HepG2 (cell line): Measurements from ENCODE around the gene TPBGL. TPM values are rescaled to one million over a fixed set of nuclear protein-coding genes. Genes with fewer than 3 reads are reported as not detected.

Source experiments
- ATAC-seq: fragments of 200-7000 bp; cut with Tn5 transposase; 3 replicates; pipeline ENCODE4 v1.9.1; 2020; ENCODE audit warnings: mild to moderate bottlenecking, moderate library complexity
- BruUV-seq: library from RNA; stranded (reverse); fragments of 400-500 nt; replicated peaks from 2 replicates; lab custom pipeline; 2021; lab: Mats Ljungman, UMichigan
- CTCF ChIA-PET: fragments of 300-600 bp; formaldehyde crosslinking; extraction: SDS; loops from one replicate; lab custom pipeline; 2021; ENCODE audit warnings: low total read pairs, inconsistent platforms, low intra/inter-chr PET ratio; lab: Yijun Ruan, JAX
- POLR2A ChIA-PET: fragments of 350-600 bp; sonication (Branson Sonifier 250); formaldehyde crosslinking; loops from one replicate; lab custom pipeline; 2020; ENCODE audit warnings: antibody characterized with exemption, inconsistent platforms; lab: Yijun Ruan, JAX
- DNase-seq: peaks from one replicate; pipeline ENCODE4 v3.0.0-alpha.2; 2015; ENCODE audit warnings: low spot score
- FAIRE-seq: peaks from 3 replicates; lab custom pipeline; 2011; peaks lifted over from hg19 to GRCh38; lab: Jason Lieb, UNC
- H2AFZ ChIP-seq: one replicate; pipeline ENCODE4 v1.6.1; 2011; ENCODE audit warnings: low read length, inconsistent platforms
- H3K27ac ChIP-seq: fragments of 300-600 bp; 3 replicates; pipeline ENCODE4 v1.8.0; 2011; ENCODE audit warnings: mixed run types, mild to moderate bottlenecking, mixed read lengths, low read length, inconsistent platforms; ENCODE audit not compliant: insufficient read depth; ENCODE audit errors: extremely low read length
- H3K27me3 ChIP-seq, 2 experiments: fragments of 200-600 bp in 1 of 2; 2 replicates in 1 of 2; 3 replicates in 1 of 2; pipeline versions ENCODE4 v1.6.0 to v1.8.0; 2011; ENCODE audit warnings: low read length in 2 of 2, mild to moderate bottlenecking in 2 of 2, moderate library complexity in 2 of 2, inconsistent platforms in 1 of 2; ENCODE audit not compliant: insufficient read depth in 2 of 2, control insufficient read depth in 1 of 2
- H3K36me3 ChIP-seq, 2 experiments: fragments of 200-600 bp in 1 of 2; replicated peaks in 1 of 2; 2 replicates in 1 of 2; 3 replicates in 1 of 2; pipeline versions ENCODE4 v1.5.1 to v1.8.0; 2011; ENCODE audit warnings: low read length in 2 of 2, inconsistent platforms in 1 of 2; ENCODE audit not compliant: insufficient read depth in 2 of 2, control insufficient read depth in 1 of 2
- H3K4me1 ChIP-seq: 2 replicates; pipeline ENCODE4 v1.5.1; 2012; ENCODE audit warnings: low read length, inconsistent platforms; ENCODE audit not compliant: insufficient read depth
- H3K4me2 ChIP-seq: 2 replicates; pipeline ENCODE4 v1.6.0; 2011; ENCODE audit warnings: low read depth, low read length, inconsistent platforms
- H3K4me3 ChIP-seq, 3 experiments: fragments of 200-600 bp in 1 of 3; sonication (generic), shearing (Covaris generic) in 1 of 3; replicated peaks in 1 of 3; 2 replicates each; pipeline ENCODE4 v1.5.1; 2011 to 2016; ENCODE audit warnings: low read length in 3 of 3, inconsistent platforms in 2 of 3, low read depth in 2 of 3, mild to moderate bottlenecking in 2 of 3, control low read depth in 1 of 3, mixed read lengths in 1 of 3; ENCODE audit not compliant: insufficient read depth in 1 of 3
- H3K79me2 ChIP-seq: one replicate; pipeline ENCODE4 v1.6.1; 2011; ENCODE audit warnings: low read length, inconsistent platforms; ENCODE audit not compliant: insufficient read depth
- H3K9ac ChIP-seq: 2 replicates; pipeline ENCODE4 v1.6.0; 2011; ENCODE audit warnings: mild to moderate bottlenecking, low read depth, low read length, inconsistent platforms; ENCODE audit not compliant: insufficient read depth
- H3K9me3 ChIP-seq: 2 replicates; pipeline ENCODE4 v1.5.1; 2012; ENCODE audit warnings: mild to moderate bottlenecking, low read length
- H4K20me1 ChIP-seq: 2 replicates; pipeline ENCODE4 v1.6.0; 2011; ENCODE audit warnings: inconsistent platforms, mild to moderate bottlenecking, low read length, moderate library complexity; ENCODE audit not compliant: insufficient read depth
- DPF2 ChIP-seq: sonication (generic); formaldehyde crosslinking; IDR thresholded peaks from 2 replicates; pipeline ENCODE4 v1.4.0; 2020; ENCODE audit warnings: mild to moderate bottlenecking, low read depth, missing genetic modification reagents, borderline replicate concordance
- ESRRA ChIP-seq: sonication (generic); formaldehyde crosslinking; IDR thresholded peaks from 2 replicates; pipeline ENCODE4 v1.5.1; 2020; ENCODE audit warnings: mild to moderate bottlenecking, low read depth, missing genetic modification reagents
- GTF2F1 ChIP-seq: fragments of 150-350 bp; IDR thresholded peaks from 2 replicates; pipeline ENCODE4 v1.6.1; 2014; ENCODE audit warnings: low read length
- ISX ChIP-seq: sonication (generic); formaldehyde crosslinking; conservative IDR thresholded peaks from 2 replicates; pipeline ENCODE4 v1.5.0; 2020; ENCODE audit warnings: missing genetic modification reagents
- MYNN ChIP-seq: sonication (generic); formaldehyde crosslinking; IDR thresholded peaks from 2 replicates; pipeline ENCODE4 v1.4.0; 2020; ENCODE audit warnings: mild to moderate bottlenecking, low read depth, missing genetic modification reagents
- SCMH1 ChIP-seq: sonication (generic); formaldehyde crosslinking; IDR thresholded peaks from 2 replicates; pipeline ENCODE4 v1.9.0; 2021; ENCODE audit warnings: missing genetic modification reagents, mild to moderate bottlenecking, borderline replicate concordance
- TRIM24 ChIP-seq: sonication (generic); formaldehyde crosslinking; IDR thresholded peaks from 2 replicates; pipeline ENCODE4 v1.8.0; 2022; ENCODE audit warnings: mild to moderate bottlenecking, missing genetic modification reagents
- XRCC5 ChIP-seq: fragments of 200-400 bp; formaldehyde crosslinking; optimal IDR thresholded peaks from 2 replicates; pipeline ENCODE3; 2017; ENCODE audit warnings: mild to moderate bottlenecking, low read length
- ZMAT3 ChIP-seq: sonication (generic); formaldehyde crosslinking; conservative IDR thresholded peaks from 2 replicates; pipeline ENCODE4 v1.7.0; 2021; ENCODE audit warnings: missing genetic modification reagents
- ZNF224 ChIP-seq: sonication (generic); formaldehyde crosslinking; IDR thresholded peaks from 2 replicates; pipeline ENCODE4 v1.5.0; 2020; ENCODE audit warnings: mild to moderate bottlenecking, missing genetic modification reagents
- WGBS: methylation state at CpG from one replicate; pipeline ENCODE4 v1.1.6; 2017; ENCODE audit warnings: low lambda C conversion rate; 5-methylcytosine and 5-hydroxymethylcytosine counted together
- in situ Hi-C: cut with HindIII; loops from 2 replicates; pipeline ENCODE4 v1.10.0; 2017; ENCODE audit warnings: low pct_unique_long_range_greater_than_20kb; ENCODE audit not compliant: extremely low pct_ligation_motif_present
- intact Hi-C: fragments of 100-400 bp; cut with micrococcal nuclease; formaldehyde crosslinking; loops from one replicate; pipeline ENCODE4 v1.10.0; 2022; ENCODE audit not compliant: unreplicated experiment
- polyA plus RNA-seq, 8 experiments: library from polyadenylated mRNA; depleted of rRNA in 3 of 8; stranded (reverse) in 7 of 8; unstranded in 1 of 8; fragments of >200 nt; fragmentation: Illumina TruSeq in 4 of 8; extraction: Trizol in 4 of 8; gene quantifications; 2 replicates each; pipeline versions ENCODE4 v1.2.1 to v1.2.3, GENCODE V29; 2011 to 2016; ENCODE audit warnings: low read depth in 4 of 8, missing spikeins in 1 of 8, mixed read lengths in 1 of 8; ENCODE audit not compliant: insufficient read depth in 1 of 8
- total RNA-seq, 5 experiments: library from RNA; depleted of rRNA; stranded (reverse); fragments of >200 nt; fragmentation: Illumina TruSeq; extraction: Trizol; gene quantifications; 2 replicates each; pipeline ENCODE4 v1.2.3, GENCODE V29; 2016; ENCODE audit warnings: low read depth in 1 of 5
- TF ChIP-seq, protein P1 (sequence below): sonication (generic); formaldehyde crosslinking; IDR thresholded peaks from 2 replicates; pipeline ENCODE4 v1.4.0; 2020; ENCODE audit warnings: missing genetic modification reagents, borderline replicate concordance
- TF ChIP-seq, protein P2 (sequence below): sonication (generic); formaldehyde crosslinking; IDR thresholded peaks from 2 replicates; pipeline ENCODE4 v1.4.0; 2020; ENCODE audit warnings: mild to moderate bottlenecking, missing genetic modification reagents

TPBGL gene
- total and polyA plus RNA-seq, 2 of the 13 experiments (the other 11 are each of a cell fraction or from before 2014, with no cell fraction given) = not detected

DNA sequence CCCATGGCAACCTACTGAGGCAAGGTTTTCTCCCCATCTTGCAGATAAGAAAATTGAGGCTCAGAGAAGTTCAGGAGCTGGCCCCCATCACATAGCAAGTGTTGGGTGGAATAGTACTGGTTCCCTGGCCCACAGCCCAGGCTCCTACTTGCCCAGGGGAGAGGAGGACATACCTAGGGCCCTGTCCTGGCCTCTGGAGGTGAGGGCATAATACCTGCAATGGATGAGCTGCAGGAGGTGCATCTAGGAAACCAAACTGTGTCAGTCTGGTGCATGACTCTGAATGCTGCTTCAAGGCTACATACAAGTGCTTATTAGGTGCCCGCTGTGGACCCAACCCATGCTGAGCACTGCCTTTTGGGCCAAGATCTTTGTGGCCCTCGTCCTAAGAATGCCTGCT is 40.0 kb upstream of the TPBGL start:
- no peak for DNase-seq
- Histone ChIP-seq H3K9ac (no peak overlapping the region), H2AFZ (no peak overlapping the region), H3K36me3 (peaks cover 1 to 3% of the 10 kb centered on the region in 2 experiments; a peak in 4 of 5 replicates), H3K79me2 (no peaks in the 10 kb centered on the region), H3K4me1 (peaks cover 31% of the 10 kb centered on the region), H3K4me3 (no peak overlapping the region), H3K9me3 (no peaks in the 10 kb centered on the region), H4K20me1 (no peaks in the 10 kb centered on the region), H3K27me3 (no peaks in the 10 kb centered on the region), H3K4me2 (no peak overlapping the region), H3K27ac (no peak overlapping the region)
- ChIA-PET POLR2A (no interaction called here), CTCF (no interaction called here)
- no TSS peak for BruUV-seq
- WGBS = 88% methylated on average over 1 of the region's 2 CpGs
- ATAC-seq = no peak
- in situ Hi-C loops = loop anchor here (5.0 kb wide), 1 partner anchor 53 kb away; no protein-coding TSS in a partner anchor
- no peak for TF ChIP-seq ISX (CRISPR knock-in tag)
- FAIRE-seq = no peak
- intact Hi-C loops = loop anchor here (5.0 kb wide), 1 partner anchor 43 kb away; no protein-coding TSS in a partner anchor

DNA sequence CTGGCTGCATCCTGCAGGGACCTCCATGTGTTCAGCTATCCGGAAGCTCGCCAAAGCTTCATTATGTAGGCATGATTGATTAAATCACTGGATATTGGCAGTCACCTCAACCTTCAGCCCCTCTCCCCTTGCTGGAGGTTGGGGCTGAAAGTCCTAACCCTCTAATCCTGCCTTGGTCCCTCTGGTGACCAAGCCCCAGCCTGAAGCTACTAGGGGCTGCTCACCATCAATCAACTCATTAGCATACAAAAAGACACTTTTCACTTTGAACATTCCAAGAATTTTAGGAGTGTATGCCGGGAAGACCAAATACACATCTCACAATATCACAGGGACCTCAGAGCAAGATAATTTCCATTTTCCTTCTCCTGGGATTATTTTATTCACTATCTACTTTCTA is 38.8 kb upstream of the TPBGL start:
- in situ Hi-C loops (loop anchor here (5.0 kb wide), 1 partner anchor 54 kb away; no protein-coding TSS in a partner anchor), intact Hi-C loops (loop anchor here (5.0 kb wide), 1 partner anchor 44 kb away; no protein-coding TSS in a partner anchor)

More for the DNA sequence above, 38.8 kb upstream of the TPBGL start:
- ChIA-PET CTCF (interaction anchor here (5.9 kb wide), 1 partner anchor 60 kb away, joined by 173 read pairs; no protein-coding TSS in a partner anchor), POLR2A (interaction anchor here (3.6 to 7.6 kb wide), 2 partner anchors 33 to 58 kb away, joined by 44 to 163 read pairs; no protein-coding TSS in a partner anchor)
- no peaks in the 10 kb centered on the region; a peak in 3 of 5 replicates for H3K36me3 ChIP-seq
- H3K9ac ChIP-seq = no peak overlapping the region
- no peak for FAIRE-seq
- no peak overlapping the region for H3K4me3 ChIP-seq
- H3K4me2 ChIP-seq = no peak overlapping the region
- H3K9me3 ChIP-seq = no peaks in the 10 kb centered on the region
- no peak overlapping the region for H2AFZ ChIP-seq
- H3K27me3 ChIP-seq = no peaks in the 10 kb centered on the region
- BruUV-seq = no TSS peak
- DNase-seq = no peak
- ATAC-seq = no peak
- TF ChIP-seq XRCC5 = no peak
- no peak for TF ChIP-seq DPF2 (CRISPR knock-in tag)
- TF ChIP-seq ZNF224 = no peak
- TF ChIP-seq SCMH1 = no peak
- TF ChIP-seq, protein P1, sequence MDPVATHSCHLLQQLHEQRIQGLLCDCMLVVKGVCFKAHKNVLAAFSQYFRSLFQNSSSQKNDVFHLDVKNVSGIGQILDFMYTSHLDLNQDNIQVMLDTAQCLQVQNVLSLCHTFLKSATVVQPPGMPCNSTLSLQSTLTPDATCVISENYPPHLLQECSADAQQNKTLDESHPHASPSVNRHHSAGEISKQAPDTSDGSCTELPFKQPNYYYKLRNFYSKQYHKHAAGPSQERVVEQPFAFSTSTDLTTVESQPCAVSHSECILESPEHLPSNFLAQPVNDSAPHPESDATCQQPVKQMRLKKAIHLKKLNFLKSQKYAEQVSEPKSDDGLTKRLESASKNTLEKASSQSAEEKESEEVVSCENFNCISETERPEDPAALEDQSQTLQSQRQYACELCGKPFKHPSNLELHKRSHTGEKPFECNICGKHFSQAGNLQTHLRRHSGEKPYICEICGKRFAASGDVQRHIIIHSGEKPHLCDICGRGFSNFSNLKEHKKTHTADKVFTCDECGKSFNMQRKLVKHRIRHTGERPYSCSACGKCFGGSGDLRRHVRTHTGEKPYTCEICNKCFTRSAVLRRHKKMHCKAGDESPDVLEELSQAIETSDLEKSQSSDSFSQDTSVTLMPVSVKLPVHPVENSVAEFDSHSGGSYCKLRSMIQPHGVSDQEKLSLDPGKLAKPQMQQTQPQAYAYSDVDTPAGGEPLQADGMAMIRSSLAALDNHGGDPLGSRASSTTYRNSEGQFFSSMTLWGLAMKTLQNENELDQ = no peak
- no peak for TF ChIP-seq MYNN
- TF ChIP-seq GTF2F1 = no peak
- no peak for TF ChIP-seq TRIM24 (CRISPR knock-in tag)
- TF ChIP-seq ESRRA (CRISPR knock-in tag) = no peak
- TF ChIP-seq, protein P2, sequence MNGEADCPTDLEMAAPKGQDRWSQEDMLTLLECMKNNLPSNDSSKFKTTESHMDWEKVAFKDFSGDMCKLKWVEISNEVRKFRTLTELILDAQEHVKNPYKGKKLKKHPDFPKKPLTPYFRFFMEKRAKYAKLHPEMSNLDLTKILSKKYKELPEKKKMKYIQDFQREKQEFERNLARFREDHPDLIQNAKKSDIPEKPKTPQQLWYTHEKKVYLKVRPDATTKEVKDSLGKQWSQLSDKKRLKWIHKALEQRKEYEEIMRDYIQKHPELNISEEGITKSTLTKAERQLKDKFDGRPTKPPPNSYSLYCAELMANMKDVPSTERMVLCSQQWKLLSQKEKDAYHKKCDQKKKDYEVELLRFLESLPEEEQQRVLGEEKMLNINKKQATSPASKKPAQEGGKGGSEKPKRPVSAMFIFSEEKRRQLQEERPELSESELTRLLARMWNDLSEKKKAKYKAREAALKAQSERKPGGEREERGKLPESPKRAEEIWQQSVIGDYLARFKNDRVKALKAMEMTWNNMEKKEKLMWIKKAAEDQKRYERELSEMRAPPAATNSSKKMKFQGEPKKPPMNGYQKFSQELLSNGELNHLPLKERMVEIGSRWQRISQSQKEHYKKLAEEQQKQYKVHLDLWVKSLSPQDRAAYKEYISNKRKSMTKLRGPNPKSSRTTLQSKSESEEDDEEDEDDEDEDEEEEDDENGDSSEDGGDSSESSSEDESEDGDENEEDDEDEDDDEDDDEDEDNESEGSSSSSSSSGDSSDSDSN (CRISPR knock-in tag) = no peak
- TF ChIP-seq ZMAT3 (CRISPR knock-in tag) = no peak
- H3K4me1 ChIP-seq = peaks cover 32% of the 10 kb centered on the region
- H3K79me2 ChIP-seq = no peaks in the 10 kb centered on the region
- 96% methylated on average over 3 of the region's 3 CpGs for WGBS
- no peaks in the 10 kb centered on the region for H4K20me1 ChIP-seq
- no peak overlapping the region for H3K27ac ChIP-seq
